HepG2 (cell line): ENCODE measurements around the gene RAP1GAP2. TPM values are rescaled to one million over a fixed set of nuclear protein-coding genes. Genes with fewer than 3 reads are reported as not detected.

ENCODE experiments used
- ATAC-seq: fragments of 200-7000 bp; cut with Tn5 transposase; 3 replicates; pipeline ENCODE4 v1.9.1; 2020; ENCODE audit warnings: mild to moderate bottlenecking, moderate library complexity
- BruUV-seq: library from RNA; stranded (reverse); fragments of 400-500 nt; replicated peaks from 2 replicates; lab custom pipeline; 2021; lab: Mats Ljungman, UMichigan
- CTCF ChIA-PET: fragments of 300-600 bp; formaldehyde crosslinking; extraction: SDS; loops from one replicate; lab custom pipeline; 2021; ENCODE audit warnings: low total read pairs, inconsistent platforms, low intra/inter-chr PET ratio; lab: Yijun Ruan, JAX
- POLR2A ChIA-PET: fragments of 350-600 bp; sonication (Branson Sonifier 250); formaldehyde crosslinking; loops from one replicate; lab custom pipeline; 2020; ENCODE audit warnings: antibody characterized with exemption, inconsistent platforms; lab: Yijun Ruan, JAX
- DNase-seq: peaks from one replicate; pipeline ENCODE4 v3.0.0-alpha.2; 2015; ENCODE audit warnings: low spot score
- FAIRE-seq: peaks from 3 replicates; lab custom pipeline; 2011; peaks lifted over from hg19 to GRCh38; lab: Jason Lieb, UNC
- H2AFZ ChIP-seq: one replicate; pipeline ENCODE4 v1.6.1; 2011; ENCODE audit warnings: low read length, inconsistent platforms
- H3K27ac ChIP-seq: fragments of 300-600 bp; 3 replicates; pipeline ENCODE4 v1.8.0; 2011; ENCODE audit warnings: mixed run types, mild to moderate bottlenecking, mixed read lengths, low read length, inconsistent platforms; ENCODE audit not compliant: insufficient read depth; ENCODE audit errors: extremely low read length
- H3K27me3 ChIP-seq, 2 experiments: fragments of 200-600 bp in 1 of 2; 2 replicates in 1 of 2; 3 replicates in 1 of 2; pipeline versions ENCODE4 v1.6.0 to v1.8.0; 2011; ENCODE audit warnings: low read length in 2 of 2, mild to moderate bottlenecking in 2 of 2, moderate library complexity in 2 of 2, inconsistent platforms in 1 of 2; ENCODE audit not compliant: insufficient read depth in 2 of 2, control insufficient read depth in 1 of 2
- H3K36me3 ChIP-seq, 2 experiments: fragments of 200-600 bp in 1 of 2; replicated peaks in 1 of 2; 2 replicates in 1 of 2; 3 replicates in 1 of 2; pipeline versions ENCODE4 v1.5.1 to v1.8.0; 2011; ENCODE audit warnings: low read length in 2 of 2, inconsistent platforms in 1 of 2; ENCODE audit not compliant: insufficient read depth in 2 of 2, control insufficient read depth in 1 of 2
- H3K4me1 ChIP-seq: 2 replicates; pipeline ENCODE4 v1.5.1; 2012; ENCODE audit warnings: low read length, inconsistent platforms; ENCODE audit not compliant: insufficient read depth
- H3K4me2 ChIP-seq: 2 replicates; pipeline ENCODE4 v1.6.0; 2011; ENCODE audit warnings: low read depth, low read length, inconsistent platforms
- H3K4me3 ChIP-seq, 3 experiments: fragments of 200-600 bp in 1 of 3; sonication (generic), shearing (Covaris generic) in 1 of 3; replicated peaks in 1 of 3; 2 replicates each; pipeline ENCODE4 v1.5.1; 2011 to 2016; ENCODE audit warnings: low read length in 3 of 3, inconsistent platforms in 2 of 3, low read depth in 2 of 3, mild to moderate bottlenecking in 2 of 3, control low read depth in 1 of 3, mixed read lengths in 1 of 3; ENCODE audit not compliant: insufficient read depth in 1 of 3
- H3K79me2 ChIP-seq: one replicate; pipeline ENCODE4 v1.6.1; 2011; ENCODE audit warnings: low read length, inconsistent platforms; ENCODE audit not compliant: insufficient read depth
- H3K9ac ChIP-seq: 2 replicates; pipeline ENCODE4 v1.6.0; 2011; ENCODE audit warnings: mild to moderate bottlenecking, low read depth, low read length, inconsistent platforms; ENCODE audit not compliant: insufficient read depth
- H3K9me3 ChIP-seq: 2 replicates; pipeline ENCODE4 v1.5.1; 2012; ENCODE audit warnings: mild to moderate bottlenecking, low read length
- H4K20me1 ChIP-seq: 2 replicates; pipeline ENCODE4 v1.6.0; 2011; ENCODE audit warnings: inconsistent platforms, mild to moderate bottlenecking, low read length, moderate library complexity; ENCODE audit not compliant: insufficient read depth
- AFF4 ChIP-seq: sonication (generic); formaldehyde crosslinking; IDR thresholded peaks from 2 replicates; pipeline ENCODE4 v1.4.0; 2020; ENCODE audit warnings: missing genetic modification reagents
- ARNT2 ChIP-seq: sonication (generic); formaldehyde crosslinking; IDR thresholded peaks from 2 replicates; pipeline ENCODE4 v1.8.0; 2022; ENCODE audit warnings: mild to moderate bottlenecking, low read depth, missing genetic modification reagents, moderate library complexity
- CBX5 ChIP-seq: sonication (generic); formaldehyde crosslinking; IDR thresholded peaks from 2 replicates; pipeline ENCODE4 v1.4.0; 2020; ENCODE audit warnings: missing genetic modification reagents, borderline replicate concordance
- HCFC1 ChIP-seq: fragments of 150-350 bp; IDR thresholded peaks from 2 replicates; pipeline ENCODE4 v1.6.1; 2014; ENCODE audit warnings: low read depth, low read length
- LCORL ChIP-seq, 2 experiments: fragments of 450-650 bp in 1 of 2; sonication (generic) in 1 of 2; formaldehyde crosslinking in 1 of 2; IDR thresholded peaks; 2 replicates each; pipeline versions ENCODE4 v1.5.0 to v1.6.1; 2017 to 2020; ENCODE audit warnings: antibody characterized with exemption in 1 of 2, missing genetic modification reagents in 1 of 2
- PRPF4 ChIP-seq: fragments of 200-400 bp; formaldehyde crosslinking; IDR thresholded peaks from 2 replicates; pipeline ENCODE4 v1.6.1; 2016; ENCODE audit warnings: low read length, low read depth; ENCODE audit not compliant: poor library complexity, severe bottlenecking
- TCF7L2 ChIP-seq: IDR thresholded peaks from 2 replicates; pipeline ENCODE4 v1.6.1; 2011; ENCODE audit warnings: mild to moderate bottlenecking, low read depth, low read length, moderate library complexity
- THRA ChIP-seq: sonication (generic); formaldehyde crosslinking; IDR thresholded peaks from 2 replicates; pipeline ENCODE4 v1.4.0; 2020; ENCODE audit warnings: missing genetic modification reagents, borderline replicate concordance
- XRCC5 ChIP-seq: fragments of 200-400 bp; formaldehyde crosslinking; optimal IDR thresholded peaks from 2 replicates; pipeline ENCODE3; 2017; ENCODE audit warnings: mild to moderate bottlenecking, low read length
- ZNF234 ChIP-seq: sonication (generic); formaldehyde crosslinking; conservative IDR thresholded peaks from 2 replicates; pipeline ENCODE4 v1.5.1; 2020; ENCODE audit warnings: mild to moderate bottlenecking, missing genetic modification reagents
- ZNF782 ChIP-seq: sonication (generic); formaldehyde crosslinking; IDR thresholded peaks from 2 replicates; pipeline ENCODE4 v1.4.0; 2020; ENCODE audit warnings: missing genetic modification reagents, mild to moderate bottlenecking, borderline replicate concordance
- WGBS: methylation state at CpG from one replicate; pipeline ENCODE4 v1.1.6; 2017; ENCODE audit warnings: low lambda C conversion rate; 5-methylcytosine and 5-hydroxymethylcytosine counted together
- in situ Hi-C: cut with HindIII; loops from 2 replicates; pipeline ENCODE4 v1.10.0; 2017; ENCODE audit warnings: low pct_unique_long_range_greater_than_20kb; ENCODE audit not compliant: extremely low pct_ligation_motif_present
- intact Hi-C: fragments of 100-400 bp; cut with micrococcal nuclease; formaldehyde crosslinking; loops from one replicate; pipeline ENCODE4 v1.10.0; 2022; ENCODE audit not compliant: unreplicated experiment
- polyA plus RNA-seq, 8 experiments: library from polyadenylated mRNA; depleted of rRNA in 3 of 8; stranded (reverse) in 7 of 8; unstranded in 1 of 8; fragments of >200 nt; fragmentation: Illumina TruSeq in 4 of 8; extraction: Trizol in 4 of 8; gene quantifications; 2 replicates each; pipeline versions ENCODE4 v1.2.1 to v1.2.3, GENCODE V29; 2011 to 2016; ENCODE audit warnings: low read depth in 4 of 8, missing spikeins in 1 of 8, mixed read lengths in 1 of 8; ENCODE audit not compliant: insufficient read depth in 1 of 8
- total RNA-seq, 5 experiments: library from RNA; depleted of rRNA; stranded (reverse); fragments of >200 nt; fragmentation: Illumina TruSeq; extraction: Trizol; gene quantifications; 2 replicates each; pipeline ENCODE4 v1.2.3, GENCODE V29; 2016; ENCODE audit warnings: low read depth in 1 of 5
- TF ChIP-seq, protein P1 (sequence below): sonication (generic); formaldehyde crosslinking; IDR thresholded peaks from 2 replicates; pipeline ENCODE4 v1.4.0; 2020; ENCODE audit warnings: missing genetic modification reagents, mild to moderate bottlenecking, borderline replicate concordance
- TF ChIP-seq, protein P2 (sequence below): sonication (generic); formaldehyde crosslinking; IDR thresholded peaks from 2 replicates; pipeline ENCODE4 v1.4.0; 2020; ENCODE audit warnings: missing genetic modification reagents

Gene RAP1GAP2
- total and polyA plus RNA-seq, 2 of the 13 experiments (the other 11 are each of a cell fraction or from before 2014, with no cell fraction given), result 10.9 to 12.0 TPM

DNA sequence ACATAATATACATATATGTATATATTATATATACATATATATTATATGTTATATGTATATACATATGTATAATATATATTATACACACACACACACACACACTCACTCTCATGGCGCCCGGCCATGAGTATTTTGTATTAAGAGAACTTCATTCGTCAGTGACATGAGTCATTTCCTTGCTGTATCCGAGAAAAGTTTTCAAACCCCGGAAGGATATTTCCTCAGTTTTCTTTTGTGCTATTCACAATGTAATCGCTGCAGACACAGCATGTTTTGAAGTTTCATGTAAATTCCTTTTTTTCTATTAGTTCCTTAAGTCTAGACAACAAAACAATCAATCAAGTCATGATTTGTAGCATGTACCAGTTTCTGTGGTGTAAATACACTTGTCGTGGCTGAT is 233.9 kb downstream of the RAP1GAP2 start:
- BruUV-seq, result no TSS peak
- ChIA-PET POLR2A (no interaction called here), CTCF (no interaction called here)
- intact Hi-C loops (no loop called here), in situ Hi-C loops (no loop called here)
- TF ChIP-seq ZNF782 (CRISPR knock-in tag) (no peak), ARNT2 (CRISPR knock-in tag) (no peak), TCF7L2 (no peak), PRPF4 (no peak), THRA (no peak), CBX5 (CRISPR knock-in tag) (no peak), ZNF234 (CRISPR knock-in tag) (no peak), HCFC1 (no peak), AFF4 (CRISPR knock-in tag) (no peak), LCORL (IDR thresholded peaks at IDR 0.05) (no peak), LCORL (CRISPR knock-in tag; IDR thresholded peaks at IDR 0.05) (no peak), XRCC5 (no peak)
- TF ChIP-seq, protein P1, sequence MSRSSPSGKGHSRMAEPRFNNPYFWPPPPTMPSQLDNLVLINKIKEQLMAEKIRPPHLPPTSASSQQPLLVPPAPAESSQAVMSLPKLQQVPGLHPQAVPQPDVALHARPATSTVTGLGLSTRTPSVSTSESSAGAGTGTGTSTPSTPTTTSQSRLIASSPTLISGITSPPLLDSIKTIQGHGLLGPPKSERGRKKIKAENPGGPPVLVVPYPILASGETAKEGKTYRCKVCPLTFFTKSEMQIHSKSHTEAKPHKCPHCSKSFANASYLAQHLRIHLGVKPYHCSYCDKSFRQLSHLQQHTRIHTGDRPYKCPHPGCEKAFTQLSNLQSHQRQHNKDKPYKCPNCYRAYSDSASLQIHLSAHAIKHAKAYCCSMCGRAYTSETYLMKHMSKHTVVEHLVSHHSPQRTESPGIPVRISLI, result no peak
- TF ChIP-seq, protein P2, sequence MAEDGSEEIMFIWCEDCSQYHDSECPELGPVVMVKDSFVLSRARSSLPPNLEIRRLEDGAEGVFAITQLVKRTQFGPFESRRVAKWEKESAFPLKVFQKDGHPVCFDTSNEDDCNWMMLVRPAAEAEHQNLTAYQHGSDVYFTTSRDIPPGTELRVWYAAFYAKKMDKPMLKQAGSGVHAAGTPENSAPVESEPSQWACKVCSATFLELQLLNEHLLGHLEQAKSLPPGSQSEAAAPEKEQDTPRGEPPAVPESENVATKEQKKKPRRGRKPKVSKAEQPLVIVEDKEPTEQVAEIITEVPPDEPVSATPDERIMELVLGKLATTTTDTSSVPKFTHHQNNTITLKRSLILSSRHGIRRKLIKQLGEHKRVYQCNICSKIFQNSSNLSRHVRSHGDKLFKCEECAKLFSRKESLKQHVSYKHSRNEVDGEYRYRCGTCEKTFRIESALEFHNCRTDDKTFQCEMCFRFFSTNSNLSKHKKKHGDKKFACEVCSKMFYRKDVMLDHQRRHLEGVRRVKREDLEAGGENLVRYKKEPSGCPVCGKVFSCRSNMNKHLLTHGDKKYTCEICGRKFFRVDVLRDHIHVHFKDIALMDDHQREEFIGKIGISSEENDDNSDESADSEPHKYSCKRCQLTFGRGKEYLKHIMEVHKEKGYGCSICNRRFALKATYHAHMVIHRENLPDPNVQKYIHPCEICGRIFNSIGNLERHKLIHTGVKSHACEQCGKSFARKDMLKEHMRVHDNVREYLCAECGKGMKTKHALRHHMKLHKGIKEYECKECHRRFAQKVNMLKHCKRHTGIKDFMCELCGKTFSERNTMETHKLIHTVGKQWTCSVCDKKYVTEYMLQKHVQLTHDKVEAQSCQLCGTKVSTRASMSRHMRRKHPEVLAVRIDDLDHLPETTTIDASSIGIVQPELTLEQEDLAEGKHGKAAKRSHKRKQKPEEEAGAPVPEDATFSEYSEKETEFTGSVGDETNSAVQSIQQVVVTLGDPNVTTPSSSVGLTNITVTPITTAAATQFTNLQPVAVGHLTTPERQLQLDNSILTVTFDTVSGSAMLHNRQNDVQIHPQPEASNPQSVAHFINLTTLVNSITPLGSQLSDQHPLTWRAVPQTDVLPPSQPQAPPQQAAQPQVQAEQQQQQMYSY, result no peak
- WGBS, result 97% methylated on average over 7 of the region's 7 CpGs
- ATAC-seq (no peak), FAIRE-seq (no peak), DNase-seq (no peak)
- Histone ChIP-seq H3K9ac (no peak overlapping the region), H3K4me2 (no peak overlapping the region), H3K79me2 (no peaks in the 10 kb centered on the region), H3K4me1 (no peaks in the 10 kb centered on the region), H3K27ac (no peak overlapping the region), H3K9me3 (no peaks in the 10 kb centered on the region), H3K36me3 (peaks cover 11 to 25% of the 10 kb centered on the region in 2 experiments; a peak in 4 of 5 replicates), H2AFZ (no peak overlapping the region), H4K20me1 (no peaks in the 10 kb centered on the region), H3K4me3 (no peak overlapping the region), H3K27me3 (no peaks in the 10 kb centered on the region)
